ENCODE results near the gene TXNDC12. TPM values are rescaled to one million over a fixed set of nuclear protein-coding genes. Genes with fewer than 3 reads are reported as not detected.
"Not testable (repeated sequence)": the region's sequence is repeated elsewhere in the genome, so short reads cannot be mapped to it uniquely, and the experiment has no call there.

TXNDC12 gene
- total RNA-seq, 1 donor from 2014 or later: 60.7 TPM

DNA sequence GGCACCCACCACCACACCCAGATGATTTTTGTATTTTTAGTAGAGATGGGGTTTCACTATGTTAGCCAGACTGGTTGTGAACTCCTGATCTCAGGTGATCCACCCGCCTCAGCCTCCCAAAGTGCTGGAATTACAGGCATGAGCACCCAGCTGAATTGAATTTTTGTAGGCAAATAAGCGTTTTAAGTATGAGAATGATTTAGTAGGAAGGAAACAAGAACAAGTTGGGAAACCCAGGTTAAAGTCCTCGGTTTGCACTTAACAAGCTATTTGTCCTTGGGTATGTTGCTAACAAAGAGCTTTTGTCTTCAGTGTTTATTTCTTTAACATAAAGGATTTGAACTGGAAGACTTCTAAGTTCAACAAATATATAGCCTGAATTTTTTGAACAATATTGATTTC lies 25.0 kb upstream of the TXNDC12 start:
- H3K36me3 Mint-ChIP-seq (ENCODE audit: low read depth): peaks cover 2% of the 10 kb centered on the region
- H3K4me1 Mint-ChIP-seq: no peaks in the 10 kb centered on the region
- TF ChIP-seq CTCF (conservative IDR thresholded peaks at IDR 0.05): no peak
- H3K27me3 Mint-ChIP-seq (ENCODE audit: low read depth): no peaks in the 10 kb centered on the region
- H3K27ac Mint-ChIP-seq (ENCODE audit: unreplicated experiment): no peak overlapping the region
- H3K4me3 Mint-ChIP-seq: no peak overlapping the region
- no peaks in the 10 kb centered on the region for H3K9me3 Mint-ChIP-seq
- DNase-seq (ENCODE audit: low read depth, low spot score): no peak

DNA sequence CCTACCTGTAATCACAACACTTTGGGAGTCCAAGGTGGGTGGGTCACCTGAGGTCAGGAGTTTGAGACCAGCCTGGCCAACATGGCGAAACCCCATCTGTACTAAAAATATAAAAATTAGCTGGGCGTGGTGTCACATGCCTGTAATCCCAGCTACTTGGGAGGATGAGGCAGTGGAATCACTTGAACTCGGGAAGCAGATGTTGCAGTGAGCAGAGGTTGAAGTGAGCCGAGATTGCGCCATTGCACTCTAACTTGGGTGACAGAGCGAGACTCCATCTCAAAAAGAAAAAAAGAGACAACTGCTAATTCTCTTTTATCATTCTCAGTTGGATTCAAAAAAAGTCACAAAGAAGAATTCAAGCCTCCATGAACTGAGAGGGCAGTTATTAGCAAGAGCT lies 22.3 kb upstream of the TXNDC12 start:
- H3K9me3 Mint-ChIP-seq; H3K4me3 Mint-ChIP-seq; H3K4me1 Mint-ChIP-seq; H3K36me3 Mint-ChIP-seq (ENCODE audit: low read depth); H3K27ac Mint-ChIP-seq (ENCODE audit: unreplicated experiment); H3K27me3 Mint-ChIP-seq (ENCODE audit: low read depth); DNase-seq (ENCODE audit: low read depth, low spot score): not testable (repeated sequence)

- no peak for DNase-seq (ENCODE audit: low read depth, low spot score)
- Mint-ChIP-seq H3K4me3 (no peak overlapping the region), H3K27me3 (ENCODE audit: low read depth) (no peaks in the 10 kb centered on the region), H3K36me3 (ENCODE audit: low read depth) (peaks cover 9% of the 10 kb centered on the region), H3K4me1 (peaks cover 4% of the 10 kb centered on the region), H3K27ac (ENCODE audit: unreplicated experiment) (no peak overlapping the region), H3K9me3 (no peaks in the 10 kb centered on the region)
- no peak for TF ChIP-seq CTCF (conservative IDR thresholded peaks at IDR 0.05)
Measured at GRCh38 chr1:52072291-52072690, 17.3 kb upstream of the TXNDC12 start.

GRCh38 chr1:52070704-52071103 lies 15.7 kb upstream of the TXNDC12 start:
- Mint-ChIP-seq H3K36me3 (ENCODE audit: low read depth) (peaks cover 9% of the 10 kb centered on the region), H3K27me3 (ENCODE audit: low read depth) (no peaks in the 10 kb centered on the region), H3K9me3 (no peaks in the 10 kb centered on the region), H3K4me3 (no peak overlapping the region), H3K4me1 (peaks cover 4% of the 10 kb centered on the region), H3K27ac (ENCODE audit: unreplicated experiment) (no peak overlapping the region)
- TF ChIP-seq CTCF (conservative IDR thresholded peaks at IDR 0.05): no peak
- no peak for DNase-seq (ENCODE audit: low read depth, low spot score)

DNA sequence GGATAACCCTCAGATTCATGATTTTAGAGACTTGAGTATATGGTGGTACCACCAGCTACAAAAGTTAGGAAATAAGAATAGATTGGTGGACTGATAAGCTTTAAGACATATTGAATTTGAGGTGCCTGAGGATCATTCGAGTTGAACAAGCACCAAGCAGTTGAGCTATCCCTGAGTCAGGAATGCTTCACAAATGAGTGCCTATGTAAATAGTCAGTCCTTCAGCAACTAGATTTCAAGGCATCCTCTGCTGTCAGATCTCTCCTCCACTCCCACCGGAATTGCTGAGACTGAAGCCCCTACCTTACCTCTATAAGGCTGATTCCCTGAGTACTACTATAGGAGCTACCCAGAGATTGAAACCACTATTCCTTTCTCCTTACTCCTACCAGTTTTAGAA lies 8.2 kb upstream of the TXNDC12 start:
- no peaks in the 10 kb centered on the region for H3K27me3 Mint-ChIP-seq (ENCODE audit: low read depth)
- DNase-seq (ENCODE audit: low read depth, low spot score): no peak
- H3K36me3 Mint-ChIP-seq (ENCODE audit: low read depth): peaks cover 14% of the 10 kb centered on the region
- peaks cover 8% of the 10 kb centered on the region for H3K4me1 Mint-ChIP-seq
- H3K9me3 Mint-ChIP-seq: no peaks in the 10 kb centered on the region
- TF ChIP-seq CTCF (conservative IDR thresholded peaks at IDR 0.05): no peak
- no peak overlapping the region for H3K27ac Mint-ChIP-seq (ENCODE audit: unreplicated experiment)
- H3K4me3 Mint-ChIP-seq: no peak overlapping the region

- DNase-seq (ENCODE audit: low read depth, low spot score): no peak
- Mint-ChIP-seq H3K36me3 (ENCODE audit: low read depth) (peaks cover 12% of the 10 kb centered on the region), H3K4me3 (no peak overlapping the region), H3K9me3 (no peaks in the 10 kb centered on the region), H3K27ac (ENCODE audit: unreplicated experiment) (no peak overlapping the region), H3K27me3 (ENCODE audit: low read depth) (no peaks in the 10 kb centered on the region), H3K4me1 (peaks cover 25% of the 10 kb centered on the region)
- TF ChIP-seq CTCF (conservative IDR thresholded peaks at IDR 0.05): no peak
Measured at GRCh38 chr1:52060822-52061221, 5.8 kb upstream of the TXNDC12 start.

All from neural crest cell (in vitro differentiated cells).